ENCODE data around the gene DRP2. TPM values are rescaled to one million over a fixed set of nuclear protein-coding genes. Genes with fewer than 3 reads are reported as not detected.

Gene DRP2
- total and polyA plus RNA-seq, 2 of the 4 experiments (the other 2 are of a cell fraction) = 7.0 to 7.9 TPM

DNA sequence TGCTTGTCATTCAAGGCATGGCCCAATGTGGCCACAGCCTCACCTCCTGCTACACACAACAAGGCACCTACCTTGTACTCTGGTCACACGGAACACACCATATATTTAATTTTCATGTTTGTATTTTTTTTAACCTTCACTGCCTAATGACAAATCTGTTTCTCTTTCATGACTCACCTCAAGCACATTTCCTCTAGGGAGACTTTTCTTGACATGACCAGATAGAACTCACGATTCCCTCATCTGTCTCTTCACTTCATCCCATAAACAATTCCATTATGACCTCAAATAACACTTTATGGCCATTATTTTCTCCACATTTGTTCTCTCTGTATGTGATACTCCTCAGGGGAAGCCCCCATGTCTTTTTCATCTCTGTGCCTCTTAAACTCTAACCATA lies 11.1 kb downstream of the DRP2 start:
- peak overlapping the region; percentile 60 for H3K4ac ChIP-seq (ENCODE audit: low read depth, low read length)
- H3K27ac ChIP-seq (ENCODE audit: insufficient read depth, low read length) = no peak overlapping the region
- H2BK20ac ChIP-seq (ENCODE audit: low read depth, low read length) = peak overlapping the region; percentile 91
- intact Hi-C loops (cut with micrococcal nuclease) = no loop called here
- H3K4me2 ChIP-seq (ENCODE audit: low read depth, low read length) = no peak overlapping the region; the same call in 1 of the 2 replicates
- peak; percentile 51 for DNase-seq
- H2AFZ ChIP-seq (replicated peaks; ENCODE audit: low read length, poor library complexity) = no peak overlapping the region
- no peak overlapping the region for H3K23ac ChIP-seq (ENCODE audit: low read depth, low read length)
- peak overlapping the region; percentile 50; the same call in 1 of the 2 replicates for H4K91ac ChIP-seq (ENCODE audit: insufficient read depth, low read depth, low read length)
- dilution Hi-C loops (cut with HindIII; ENCODE audit: low sequenced_read_pairs, unreplicated experiment) = no loop called here
- H3K9me1 ChIP-seq (ENCODE audit: insufficient read depth, low read length) = peaks cover 10% of the 10 kb centered on the region
- peaks cover 0 to 11% of the 10 kb centered on the region in 2 experiments; a peak in 1 of 4 replicates for H3K79me1 ChIP-seq (ENCODE audit: low read depth in 1 of 2, low read length in 2 of 2)
- H3K4me3 ChIP-seq (ENCODE audit: insufficient read depth, low read depth, low read length) = no peak overlapping the region
- no peak overlapping the region for H4K8ac ChIP-seq (ENCODE audit: low read depth in 2 of 2, low read length in 2 of 2)
- H4K5ac ChIP-seq (ENCODE audit: low read depth, low read length) = no peak overlapping the region; the same call in 1 of the 2 replicates
- peak overlapping the region; percentile 57 for H2BK5ac ChIP-seq (ENCODE audit: low read depth, low read length, poor library complexity, severe bottlenecking)
- ChIA-PET CTCF (no interaction called here), POLR2A (ENCODE audit: unreplicated experiment) (no interaction called here)
- no peaks in the 10 kb centered on the region for H3K9me3 ChIP-seq (ENCODE audit: control insufficient read depth, insufficient read depth, low read length)
- 8% methylated on average over 1 of the region's 2 CpGs; no CpG with 5 or more reads in 1 of the 2 experiments for WGBS, 2 experiments (ENCODE audit: extremely low coverage in 2 of 2, insufficient read length in 1 of 2)
- ATAC-seq (ENCODE audit: low read depth) = no peak
- H2BK15ac ChIP-seq (ENCODE audit: low read depth, low read length) = peak overlapping the region; percentile 81; the same call in 1 of the 3 replicates
- no TSS peak for BruUV-seq (replicated peaks)
- H2BK120ac ChIP-seq (ENCODE audit: low read depth, low read length) = peak overlapping the region; percentile 63
- peaks cover 15% of the 10 kb centered on the region for H3K4me1 ChIP-seq (ENCODE audit: control insufficient read depth, insufficient read depth, low read length)
- H3K18ac ChIP-seq (ENCODE audit: low read depth, low read length) = peak overlapping the region; percentile 41; the same call in 1 of the 2 replicates
- no peaks in the 10 kb centered on the region for H3K36me3 ChIP-seq (ENCODE audit: control insufficient read depth, insufficient read depth, low read length)
- H3K56ac ChIP-seq (ENCODE audit: extremely low read depth, insufficient read depth, low read length) = no peak overlapping the region
- in situ Hi-C loops (cut with MboI; ENCODE audit: low sequenced_read_pairs) = no loop called here
- peak overlapping the region; percentile 61; the same call in 1 of the 2 replicates for H2AK5ac ChIP-seq (ENCODE audit: low read depth, low read length)
- no peak overlapping the region for H2AK9ac ChIP-seq (replicated peaks; ENCODE audit: low read depth, low read length, poor library complexity)
- H4K20me1 ChIP-seq (ENCODE audit: insufficient read depth, low read length) = no peaks in the 10 kb centered on the region
- peaks cover 1% of the 10 kb centered on the region; the same call in 1 of the 2 replicates for H3K27me3 ChIP-seq (ENCODE audit: control insufficient read depth, insufficient read depth, low read length)
- peak overlapping the region; percentile 48; the same call in 1 of the 2 replicates for H3K14ac ChIP-seq (replicated peaks; ENCODE audit: low read depth, low read length)
- no peak overlapping the region for H3K9ac ChIP-seq (ENCODE audit: low read depth, low read length)
- TF ChIP-seq BHLHE40 (IDR thresholded peaks at IDR 0.05; ENCODE audit: low read depth, low read length) (peak; percentile 76), CEBPB (IDR thresholded peaks at IDR 0.05; ENCODE audit: low read depth, low read length) (no peak), RCOR1 (IDR thresholded peaks at IDR 0.05; ENCODE audit: insufficient replicate concordance, low read length) (no peak), NFE2L2 (IDR thresholded peaks at IDR 0.05; ENCODE audit: low read depth, low read length) (no peak), SMC3 (IDR thresholded peaks at IDR 0.05; ENCODE audit: low read depth, low read length) (no peak), RAD21 (IDR thresholded peaks at IDR 0.05; ENCODE audit: low read length) (no peak)
- TF ChIP-seq, protein P1, sequence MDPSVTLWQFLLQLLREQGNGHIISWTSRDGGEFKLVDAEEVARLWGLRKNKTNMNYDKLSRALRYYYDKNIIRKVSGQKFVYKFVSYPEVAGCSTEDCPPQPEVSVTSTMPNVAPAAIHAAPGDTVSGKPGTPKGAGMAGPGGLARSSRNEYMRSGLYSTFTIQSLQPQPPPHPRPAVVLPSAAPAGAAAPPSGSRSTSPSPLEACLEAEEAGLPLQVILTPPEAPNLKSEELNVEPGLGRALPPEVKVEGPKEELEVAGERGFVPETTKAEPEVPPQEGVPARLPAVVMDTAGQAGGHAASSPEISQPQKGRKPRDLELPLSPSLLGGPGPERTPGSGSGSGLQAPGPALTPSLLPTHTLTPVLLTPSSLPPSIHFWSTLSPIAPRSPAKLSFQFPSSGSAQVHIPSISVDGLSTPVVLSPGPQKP (IDR thresholded peaks at IDR 0.05; ENCODE audit: borderline replicate concordance, low read depth, low read length) = no peak
- TF ChIP-seq, protein P2, sequence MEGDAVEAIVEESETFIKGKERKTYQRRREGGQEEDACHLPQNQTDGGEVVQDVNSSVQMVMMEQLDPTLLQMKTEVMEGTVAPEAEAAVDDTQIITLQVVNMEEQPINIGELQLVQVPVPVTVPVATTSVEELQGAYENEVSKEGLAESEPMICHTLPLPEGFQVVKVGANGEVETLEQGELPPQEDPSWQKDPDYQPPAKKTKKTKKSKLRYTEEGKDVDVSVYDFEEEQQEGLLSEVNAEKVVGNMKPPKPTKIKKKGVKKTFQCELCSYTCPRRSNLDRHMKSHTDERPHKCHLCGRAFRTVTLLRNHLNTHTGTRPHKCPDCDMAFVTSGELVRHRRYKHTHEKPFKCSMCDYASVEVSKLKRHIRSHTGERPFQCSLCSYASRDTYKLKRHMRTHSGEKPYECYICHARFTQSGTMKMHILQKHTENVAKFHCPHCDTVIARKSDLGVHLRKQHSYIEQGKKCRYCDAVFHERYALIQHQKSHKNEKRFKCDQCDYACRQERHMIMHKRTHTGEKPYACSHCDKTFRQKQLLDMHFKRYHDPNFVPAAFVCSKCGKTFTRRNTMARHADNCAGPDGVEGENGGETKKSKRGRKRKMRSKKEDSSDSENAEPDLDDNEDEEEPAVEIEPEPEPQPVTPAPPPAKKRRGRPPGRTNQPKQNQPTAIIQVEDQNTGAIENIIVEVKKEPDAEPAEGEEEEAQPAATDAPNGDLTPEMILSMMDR (conservative IDR thresholded peaks at IDR 0.05; ENCODE audit: low read depth, low read length) = no peak

Data from IMR-90 (cell line).